H54 (cell line): ENCODE data around the gene HDAC6.
"Not testable (repeated sequence)": the region's sequence is repeated elsewhere in the genome, so short reads cannot be mapped to it uniquely, and the experiment has no call there.

Experiments
- DNase-seq: peaks from one replicate; pipeline ENCODE4 v3.0.0; 2011; ENCODE audit warnings: low spot score, mixed read lengths; ENCODE audit not compliant: insufficient read length
- FAIRE-seq: peaks from 3 replicates; lab custom pipeline; 2011; peaks lifted over from hg19 to GRCh38; lab: Jason Lieb, UNC
- POLR2A ChIP-seq: IDR thresholded peaks from 2 replicates; pipeline ENCODE4 v1.6.1; 2011; ENCODE audit warnings: low read depth, mild to moderate bottlenecking, low read length

HDAC6 gene

DNA sequence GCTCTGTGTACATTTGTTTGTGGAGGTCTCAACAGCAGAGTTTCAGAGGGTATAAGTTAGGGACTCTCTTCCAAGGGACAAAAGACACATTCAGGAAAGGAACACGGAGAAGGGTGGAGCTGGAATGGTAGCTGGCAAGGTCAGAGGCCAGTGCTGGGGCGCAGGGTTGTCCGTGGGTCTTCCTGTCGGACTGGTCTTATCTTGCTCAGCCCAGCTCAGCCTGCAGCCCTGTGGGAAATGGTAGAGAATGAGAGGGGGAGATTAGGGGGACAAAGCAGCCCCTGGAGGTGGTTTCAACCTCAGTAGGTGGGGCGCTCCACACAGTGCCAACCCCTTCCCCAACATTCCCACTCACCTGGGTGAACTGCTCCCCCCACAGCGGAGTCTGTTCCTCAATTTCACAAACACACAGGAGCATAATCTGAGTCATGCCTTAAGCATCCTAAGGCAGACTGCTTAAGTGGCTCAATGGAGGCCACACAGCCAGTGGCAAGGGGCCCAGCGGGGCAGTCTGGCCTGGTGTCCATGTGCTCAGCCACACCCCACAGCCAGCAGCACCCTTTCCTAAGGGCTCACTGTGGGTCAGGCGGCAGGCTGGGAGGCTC lies 6.9 kb upstream of the HDAC6 start:
- DNase-seq (peak; percentile 26), FAIRE-seq (no peak)
- no peak for TF ChIP-seq POLR2A

- no peak for DNase-seq
- no peak for TF ChIP-seq POLR2A
- no peak for FAIRE-seq
These were observed 3.5 kb upstream of the HDAC6 start for GRCh38 chrX:48798318-48798717.

GRCh38 chrX:48800574-48801279 lies 1.1 kb upstream of the HDAC6 start:
- no peak for TF ChIP-seq POLR2A
- FAIRE-seq (no peak), DNase-seq (no peak)

- peak; percentile 47 for DNase-seq
- no peak for FAIRE-seq
These were observed 430 bp downstream of the HDAC6 start for GRCh38 chrX:48802089-48802904.

DNA sequence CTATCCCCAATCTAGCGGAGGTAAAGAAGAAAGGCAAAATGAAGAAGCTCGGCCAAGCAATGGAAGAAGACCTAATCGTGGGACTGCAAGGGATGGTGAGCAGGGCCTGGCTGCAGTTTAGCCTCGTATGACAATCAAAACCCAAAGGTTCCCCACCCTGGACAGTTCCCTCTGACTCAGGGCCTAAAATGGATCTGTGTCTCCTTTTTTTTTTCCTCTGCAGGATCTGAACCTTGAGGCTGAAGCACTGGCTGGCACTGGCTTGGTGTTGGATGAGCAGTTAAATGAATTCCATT lies 986 bp downstream of the HDAC6 start:
- no peak for TF ChIP-seq POLR2A
- FAIRE-seq (no peak), DNase-seq (no peak)

More at GRCh38 chrX:48802089-48802904, 430 bp downstream of the HDAC6 start:
- TF ChIP-seq POLR2A: no peak

GRCh38 chrX:48806081-48806480 lies 4.2 kb downstream of the HDAC6 start:
- TF ChIP-seq POLR2A: no peak
- FAIRE-seq (no peak), DNase-seq (no peak)

- no peak for DNase-seq
- FAIRE-seq: no peak
- no peak for TF ChIP-seq POLR2A
These were observed 11.8 kb downstream of the HDAC6 start for GRCh38 chrX:48813644-48814043.

DNA sequence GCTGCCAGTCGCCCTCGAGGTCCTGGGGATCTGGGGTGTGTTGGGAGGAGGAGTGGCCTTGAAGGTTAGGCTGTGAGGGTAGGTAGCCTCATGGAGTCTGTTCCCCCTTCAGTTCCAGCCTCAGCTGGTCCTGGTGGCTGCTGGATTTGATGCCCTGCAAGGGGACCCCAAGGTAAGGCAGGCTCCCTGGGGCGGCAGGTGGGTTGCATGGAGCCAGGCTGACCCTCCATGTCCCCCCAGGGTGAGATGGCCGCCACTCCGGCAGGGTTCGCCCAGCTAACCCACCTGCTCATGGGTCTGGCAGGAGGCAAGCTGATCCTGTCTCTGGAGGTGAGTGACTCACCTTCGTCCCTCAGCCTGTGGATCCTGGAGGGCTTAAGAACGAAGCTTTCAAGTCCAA lies 12.9 kb downstream of the HDAC6 start:
- FAIRE-seq: no peak
- no peak for TF ChIP-seq POLR2A
- DNase-seq: no peak

GRCh38 chrX:48815266-48815665 lies 13.4 kb downstream of the HDAC6 start:
- no peak for DNase-seq
- no peak for TF ChIP-seq POLR2A
- no peak for FAIRE-seq

DNA sequence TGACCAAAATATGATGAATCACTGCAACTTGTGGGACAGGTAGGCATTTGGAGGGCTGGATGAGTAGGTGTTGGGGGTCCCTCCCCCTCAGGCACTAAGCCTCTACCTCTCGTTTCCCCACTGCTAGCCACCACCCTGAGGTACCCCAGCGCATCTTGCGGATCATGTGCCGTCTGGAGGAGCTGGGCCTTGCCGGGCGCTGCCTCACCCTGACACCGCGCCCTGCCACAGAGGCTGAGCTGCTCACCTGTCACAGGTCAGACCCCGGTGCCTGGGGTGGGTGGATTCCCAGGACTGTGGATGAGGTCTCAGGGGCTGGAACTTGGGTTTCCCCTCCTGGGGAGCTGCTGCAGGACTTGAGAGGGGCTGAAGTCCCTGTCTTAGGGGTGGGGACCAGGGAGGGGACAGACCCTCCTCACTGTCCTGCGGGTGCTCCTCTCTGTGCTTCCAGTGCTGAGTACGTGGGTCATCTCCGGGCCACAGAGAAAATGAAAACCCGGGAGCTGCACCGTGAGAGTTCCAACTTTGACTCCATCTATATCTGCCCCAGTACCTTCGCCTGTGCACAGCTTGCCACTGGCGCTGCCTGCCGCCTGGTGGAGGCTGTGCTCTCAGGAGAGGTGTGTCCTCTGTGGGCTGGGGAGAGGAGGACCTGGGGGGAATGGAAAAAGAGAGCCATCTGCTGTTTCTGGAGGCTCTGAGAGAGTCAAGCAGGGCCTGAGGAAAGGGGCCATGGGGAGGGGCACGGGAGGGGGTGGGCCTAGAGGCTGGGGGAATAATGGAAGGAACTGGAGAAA lies 14.3 kb downstream of the HDAC6 start:
- FAIRE-seq (no peak), DNase-seq (no peak)
- TF ChIP-seq POLR2A: no peak

- TF ChIP-seq POLR2A: no peak
- no peak for FAIRE-seq
- DNase-seq: no peak
These were observed 16.2 kb downstream of the HDAC6 start for GRCh38 chrX:48818098-48818497.

- no peak for FAIRE-seq
These were observed 17.0 kb downstream of the HDAC6 start for GRCh38 chrX:48818866-48819265.

GRCh38 chrX:48819394-48819793 lies 17.5 kb downstream of the HDAC6 start:
- not testable (repeated sequence) for DNase-seq, FAIRE-seq

More at GRCh38 chrX:48818866-48819265, 17.0 kb downstream of the HDAC6 start:
- no peak for DNase-seq
- TF ChIP-seq POLR2A: no peak

GRCh38 chrX:48823053-48823452 lies 21.2 kb downstream of the HDAC6 start:
- FAIRE-seq (no peak), DNase-seq (no peak)
- no peak for TF ChIP-seq POLR2A
